HUDEP-2 (cell line): ENCODE measurements around the gene KRTAP10-2.
"Not testable (repeated sequence)": the region's sequence is repeated elsewhere in the genome, so short reads cannot be mapped to it uniquely, and the experiment has no call there.

Experiments
- DNase-seq, 76 experiments: peaks; one replicate each; lab custom pipeline; 2025; ENCODE audit not compliant: unreplicated experiment in 76 of 76; lab: John Stamatoyannopoulos, UW

Gene KRTAP10-2

GRCh38 chr21:44551340-44551961 is at the start of gene KRTAP10-2:
KRTAP10-2 (minus strand) TSS chr21:44551505; CDS start chr21:44551458, 47 bp downstream.
- DNase-seq, result no peak

GRCh38 chr21:44601091-44601490 is 49.8 kb upstream of the KRTAP10-2 start:
- peak in 8 of 76 experiments; percentile 10 to 42 (median 21) for DNase-seq

GRCh38 chr21:44600118-44600978 is 49.0 kb upstream of the KRTAP10-2 start, which contains the start of gene KRTAP10-7:
KRTAP10-7 (plus strand) TSS chr21:44600597; CDS start chr21:44600622, 25 bp downstream.
- not testable (repeated sequence) for DNase-seq

- DNase-seq, result no peak
Measured at GRCh38 chr21:44599264-44600029, 48.1 kb upstream of the KRTAP10-2 start.

- no peak for DNase-seq
Measured at GRCh38 chr21:44598061-44598460, 46.8 kb upstream of the KRTAP10-2 start.

- DNase-seq, result no peak
Measured at GRCh38 chr21:44596068-44596725, 44.9 kb upstream of the KRTAP10-2 start.

GRCh38 chr21:44595524-44595923 is 44.2 kb upstream of the KRTAP10-2 start:
- DNase-seq, result no peak

- DNase-seq, result peak in 49 of 76 experiments; percentile 19 to 88 (median 58)
Measured at GRCh38 chr21:44594406-44594916, 43.2 kb upstream of the KRTAP10-2 start.

GRCh38 chr21:44593598-44594405 is 42.5 kb upstream of the KRTAP10-2 start:
- peak in 75 of 76 experiments; percentile 51 to 100 (median 90) for DNase-seq

GRCh38 chr21:44592446-44593311 is 41.4 kb upstream of the KRTAP10-2 start, which contains the start of gene KRTAP10-6:
KRTAP10-6 (minus strand) TSS chr21:44592505; CDS start chr21:44592484, 21 bp downstream.
- DNase-seq, result no peak

- DNase-seq, result peak in 11 of 76 experiments; percentile 10 to 40 (median 22)
Measured at GRCh38 chr21:44591801-44592130, 40.5 kb upstream of the KRTAP10-2 start.

GRCh38 chr21:44590897-44591800 is 39.8 kb upstream of the KRTAP10-2 start:
- DNase-seq, result not testable (repeated sequence)

GRCh38 chr21:44590311-44590721 is 39.0 kb upstream of the KRTAP10-2 start:
- DNase-seq, result no peak

- DNase-seq, result no peak
Measured at GRCh38 chr21:44589586-44590305, 38.4 kb upstream of the KRTAP10-2 start.

- no peak for DNase-seq
Measured at GRCh38 chr21:44589094-44589493, 37.8 kb upstream of the KRTAP10-2 start.

- DNase-seq, result no peak
Measured at GRCh38 chr21:44585892-44586291, 34.6 kb upstream of the KRTAP10-2 start.

- no peak for DNase-seq
Measured at GRCh38 chr21:44583800-44584147, 32.5 kb upstream of the KRTAP10-2 start.
